ENCODE results near the gene TSPEAR.

DNA sequence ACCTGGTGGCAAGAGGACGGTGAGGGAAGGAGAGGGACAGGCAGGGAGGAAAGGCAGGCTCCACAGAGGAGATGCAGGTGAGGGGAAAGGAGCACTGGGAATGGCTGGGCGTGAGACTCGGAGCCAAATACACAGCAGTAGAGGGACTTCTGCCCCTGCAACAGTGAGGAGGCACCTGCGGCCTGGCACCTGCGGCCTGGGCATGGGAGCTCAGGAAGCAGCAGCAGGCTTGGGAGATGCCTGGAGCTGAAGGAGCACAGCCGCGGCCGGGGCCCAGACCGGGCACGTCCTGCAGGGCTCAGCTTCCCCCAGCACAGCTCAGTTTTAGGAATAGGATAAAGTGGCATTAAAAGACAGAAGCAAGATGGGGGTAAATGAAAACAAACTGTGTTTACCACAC lies 20.9 kb upstream of the TSPEAR start:
- TF ChIP-seq CTCF (IDR thresholded peaks at IDR 0.05) = no peak
- no peak for TF ChIP-seq RCOR1 (IDR thresholded peaks at IDR 0.05; ENCODE audit: low read length)
- TF ChIP-seq RAD21 (IDR thresholded peaks at IDR 0.05; ENCODE audit: low read length) = no peak
- TF ChIP-seq JUND (IDR thresholded peaks at IDR 0.05) = no peak
- TF ChIP-seq EP300 (IDR thresholded peaks at IDR 0.05; ENCODE audit: borderline replicate concordance in 1 of 2, low read depth in 1 of 2, low read length in 1 of 2) = no peak
- TF ChIP-seq TAF1 (IDR thresholded peaks at IDR 0.05; ENCODE audit: borderline replicate concordance, low read depth, low read length) = no peak

Data from SK-N-SH (cell line).